ENCODE data around the gene IVNS1ABP. TPM values are rescaled to one million over a fixed set of nuclear protein-coding genes. Genes with fewer than 3 reads are reported as not detected.

IVNS1ABP gene
- total and polyA plus RNA-seq, 2 donors (not counting 3 experiments of a cell fraction or from before 2014, with no cell fraction given): 26.3 to 81.6 TPM

- no peak for FAIRE-seq
- Histone ChIP-seq H2AFZ (ENCODE audit: low read depth, low read length) (no peak overlapping the region), H3K27ac (ENCODE audit: insufficient read depth, low read depth, low read length) (no peak overlapping the region), H3K4me2 (ENCODE audit: insufficient read depth, low read length) (no peak overlapping the region), H3K9ac (replicated peaks; ENCODE audit: extremely low read depth, insufficient read depth, low read length) (no peak overlapping the region), H3K27me3 (ENCODE audit: control insufficient read depth in 2 of 2, insufficient read depth in 2 of 2, low read length in 2 of 2) (no peaks in the 10 kb centered on the region), H3K4me1 (ENCODE audit: control insufficient read depth, extremely low read depth, insufficient read depth, low read length) (no peaks in the 10 kb centered on the region), H3K9me1 (replicated peaks; ENCODE audit: control insufficient read depth, extremely low read depth, insufficient read depth, low read length) (no peaks in the 10 kb centered on the region), H3K79me2 (ENCODE audit: control insufficient read depth, insufficient read depth, low read length) (no peaks in the 10 kb centered on the region), H3K9me3 (replicated peaks; ENCODE audit: control insufficient read depth, insufficient read depth, low read length) (no peaks in the 10 kb centered on the region), H3K36me3 (ENCODE audit: control insufficient read depth in 2 of 2, extremely low read depth in 1 of 2, insufficient read depth in 2 of 2, low read length in 2 of 2) (no peaks in the 10 kb centered on the region), H3K4me3 (replicated peaks in 1 of 3; ENCODE audit: insufficient read depth in 1 of 3, low read depth in 1 of 3, low read length in 3 of 3) (no peak overlapping the region), H4K20me1 (replicated peaks; ENCODE audit: control insufficient read depth, extremely low read depth, insufficient read depth, low read length) (no peaks in the 10 kb centered on the region)
- TF ChIP-seq GATA2 (IDR thresholded peaks at IDR 0.05; ENCODE audit: insufficient read depth, insufficient read length, low read depth, low read length) (no peak), JUN (IDR thresholded peaks at IDR 0.05; ENCODE audit: borderline replicate concordance, insufficient read depth, insufficient read length, low read depth) (no peak), MYC (IDR thresholded peaks at IDR 0.05; ENCODE audit: low read depth, low read length) (no peak), CTCF (IDR thresholded peaks at IDR 0.05; ENCODE audit: extremely low read depth in 1 of 2, insufficient read depth in 1 of 2, low read depth in 1 of 2, low read length in 2 of 2) (no peak), EZH2 (IDR thresholded peaks at IDR 0.05; ENCODE audit: borderline replicate concordance, low read depth, low read length, severe bottlenecking) (no peak), POLR2AphosphoS5 (IDR thresholded peaks at IDR 0.05; ENCODE audit: insufficient read depth, low read depth, low read length) (no peak), MAX (IDR thresholded peaks at IDR 0.05; ENCODE audit: insufficient read depth, insufficient read length) (no peak), FOS (IDR thresholded peaks at IDR 0.05; ENCODE audit: borderline replicate concordance, insufficient read depth, low read length) (no peak), POLR2A (IDR thresholded peaks at IDR 0.05; ENCODE audit: low read depth, low read length) (no peak)
- DNase-seq (ENCODE audit: low read depth, low spot score): no peak
- dilution Hi-C loops (cut with MboI; ENCODE audit: extremely low pct_ligation_motif_present, low sequenced_read_pairs): no loop called here
- ChIA-PET POLR2A (no interaction called here), CTCF (interaction anchor here (1.0 kb wide), 1 partner anchor 8 kb away, joined by 3 read pairs; no protein-coding TSS in a partner anchor)
- intact Hi-C loops (cut with micrococcal nuclease): no loop called here
- BruUV-seq (replicated peaks): no TSS peak
Observed at GRCh38 chr1:185268352-185268751, 48.7 kb downstream of the IVNS1ABP start.

Measured in endothelial cell of umbilical vein (primary cell).